NCI-H748 (cell line): Measurements from ENCODE around the gene FSHB.

Source experiments
- DNase-seq: peaks from one replicate; lab custom pipeline; 2025; ENCODE audit not compliant: unreplicated experiment; lab: John Stamatoyannopoulos, UW

FSHB gene

GRCh38 chr11:30261821-30262220, 31.0 kb downstream of the FSHB start:
- DNase-seq, result no peak

GRCh38 chr11:30268638-30269037, 37.8 kb downstream of the FSHB start:
- peak; percentile 20 for DNase-seq

- no peak for DNase-seq
Measured at GRCh38 chr11:30270671-30271070, 39.9 kb downstream of the FSHB start.

GRCh38 chr11:30277176-30277575, 46.4 kb downstream of the FSHB start:
- DNase-seq, result no peak

GRCh38 chr11:30279796-30280195, 49.0 kb downstream of the FSHB start:
- no peak for DNase-seq

- no peak for DNase-seq
Measured at GRCh38 chr11:30281476-30282288, 50.9 kb downstream of the FSHB start.

- no peak for DNase-seq
Measured at GRCh38 chr11:30282289-30282631, 51.4 kb downstream of the FSHB start.
